ENCODE measurements around the gene CAMSAP2.

- TF ChIP-seq POLR2AphosphoS5 (IDR thresholded peaks at IDR 0.05; ENCODE audit: low read depth, low read length) (no peak), TAF1 (IDR thresholded peaks at IDR 0.05; ENCODE audit: low read depth, low read length) (no peak)
Measured at GRCh38 chr1:200895443-200895789, 156.7 kb downstream of the CAMSAP2 start.
